Stimulated activated CD8-positive, alpha-beta memory T cell treated with anti-CD3 and anti-CD28 coated beads, Interleukin-2, amount 100 ng/mL, for 1 hour (primary cell): ENCODE data around the gene NTRK3.

Experiments used
- DNase-seq, 2 donors: peaks; one replicate each; pipeline ENCODE4 v3.0.0-alpha.2; 2020; ENCODE audit warnings: low read depth in 2 of 2

The NTRK3 gene

GRCh38 chr15:88256279-88257230, at the start of gene NTRK3:
NTRK3 (minus strand) TSS chr15:88256739; CDS start chr15:88256153, 586 bp downstream.
- DNase-seq: no peak

DNA sequence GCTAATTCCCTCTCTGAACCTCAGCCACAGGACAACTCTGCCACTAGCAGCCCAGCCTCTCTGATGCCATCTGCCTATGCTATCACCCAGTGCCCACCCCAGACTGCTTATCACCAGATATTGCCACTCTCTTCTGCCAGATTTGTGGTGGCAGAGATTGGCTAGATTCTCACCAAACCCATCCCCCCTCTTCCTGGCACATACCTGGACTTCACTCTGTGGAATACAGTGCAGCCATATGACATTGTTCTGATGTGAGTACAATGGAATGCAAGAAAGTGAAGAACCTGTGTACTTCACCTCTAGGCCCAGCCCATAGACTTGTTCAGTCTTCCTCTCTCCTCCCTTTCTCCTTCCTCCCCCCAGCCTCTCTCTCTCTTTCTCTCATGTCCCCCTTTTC, 46.9 kb upstream of the NTRK3 start:
- no peak for DNase-seq

- no peak for DNase-seq
These were observed 45.8 kb upstream of the NTRK3 start for GRCh38 chr15:88302373-88302772.

- no peak for DNase-seq
These were observed 44.8 kb upstream of the NTRK3 start for GRCh38 chr15:88301311-88301710.

- no peak for DNase-seq
These were observed 44.3 kb upstream of the NTRK3 start for GRCh38 chr15:88300861-88301260.

GRCh38 chr15:88300089-88300488, 43.5 kb upstream of the NTRK3 start:
- DNase-seq: no peak

GRCh38 chr15:88299497-88299896, 43.0 kb upstream of the NTRK3 start:
- no peak for DNase-seq

- DNase-seq: no peak
These were observed 32.1 kb upstream of the NTRK3 start for GRCh38 chr15:88288661-88289060.

- DNase-seq: no peak
These were observed 31.7 kb upstream of the NTRK3 start for GRCh38 chr15:88288206-88288605.

DNA sequence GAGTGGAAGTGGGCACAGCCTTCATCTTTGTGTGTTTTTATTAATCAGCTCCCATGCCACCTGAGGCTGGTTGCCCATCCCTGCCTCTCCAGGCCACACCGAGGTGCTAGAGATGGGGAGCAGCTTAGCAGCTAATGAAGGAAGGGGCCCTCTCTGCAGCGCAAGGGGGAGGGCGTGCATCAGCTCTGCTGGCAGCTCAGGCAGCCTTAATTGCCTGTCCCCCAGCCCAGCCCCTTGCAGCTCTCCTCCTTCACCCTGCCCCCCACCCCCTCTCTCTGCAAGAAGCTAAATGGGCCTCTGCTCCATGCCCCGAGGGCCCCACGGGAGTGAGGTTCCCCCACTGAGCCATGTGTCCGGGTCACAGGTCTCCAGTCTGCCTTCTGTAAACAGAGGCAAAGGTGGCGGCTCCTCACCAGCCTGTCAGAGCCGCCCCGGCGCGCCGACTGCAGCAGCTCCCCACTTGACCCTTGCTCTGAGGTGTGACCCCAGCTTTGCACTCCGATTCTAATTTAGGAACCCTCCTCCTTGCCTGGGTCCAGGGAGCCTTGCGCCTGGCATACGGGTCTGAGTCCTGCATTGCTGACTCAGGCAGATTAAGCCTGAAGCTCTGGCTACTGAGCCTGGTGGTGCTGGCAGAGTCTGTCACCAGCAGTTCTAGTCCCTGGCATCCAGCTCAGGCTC, 27.9 kb upstream of the NTRK3 start:
- DNase-seq: no peak

DNA sequence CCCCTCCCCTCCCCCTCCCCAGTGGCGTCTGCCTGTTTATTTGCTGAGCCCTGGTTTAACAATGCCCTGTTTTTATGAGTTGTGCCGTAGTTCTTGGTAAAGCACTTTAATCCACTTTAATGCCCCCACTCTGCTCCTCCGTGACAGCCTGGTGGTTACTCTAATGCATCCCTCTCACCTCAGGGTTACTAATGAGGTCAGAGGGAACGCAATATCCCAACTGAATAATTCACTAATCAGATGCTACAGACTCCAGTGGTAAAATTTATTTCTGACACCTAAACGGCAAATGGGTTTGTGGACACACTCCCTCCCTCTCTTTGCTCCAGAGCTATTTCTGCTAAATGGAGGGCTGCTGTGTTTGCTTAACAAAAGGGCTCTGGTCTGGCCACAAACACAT, 26.1 kb upstream of the NTRK3 start:
- DNase-seq: no peak

GRCh38 chr15:88276821-88277410, 20.4 kb upstream of the NTRK3 start:
- no peak for DNase-seq

- no peak for DNase-seq
These were observed 19.3 kb upstream of the NTRK3 start for GRCh38 chr15:88275804-88276203.

DNA sequence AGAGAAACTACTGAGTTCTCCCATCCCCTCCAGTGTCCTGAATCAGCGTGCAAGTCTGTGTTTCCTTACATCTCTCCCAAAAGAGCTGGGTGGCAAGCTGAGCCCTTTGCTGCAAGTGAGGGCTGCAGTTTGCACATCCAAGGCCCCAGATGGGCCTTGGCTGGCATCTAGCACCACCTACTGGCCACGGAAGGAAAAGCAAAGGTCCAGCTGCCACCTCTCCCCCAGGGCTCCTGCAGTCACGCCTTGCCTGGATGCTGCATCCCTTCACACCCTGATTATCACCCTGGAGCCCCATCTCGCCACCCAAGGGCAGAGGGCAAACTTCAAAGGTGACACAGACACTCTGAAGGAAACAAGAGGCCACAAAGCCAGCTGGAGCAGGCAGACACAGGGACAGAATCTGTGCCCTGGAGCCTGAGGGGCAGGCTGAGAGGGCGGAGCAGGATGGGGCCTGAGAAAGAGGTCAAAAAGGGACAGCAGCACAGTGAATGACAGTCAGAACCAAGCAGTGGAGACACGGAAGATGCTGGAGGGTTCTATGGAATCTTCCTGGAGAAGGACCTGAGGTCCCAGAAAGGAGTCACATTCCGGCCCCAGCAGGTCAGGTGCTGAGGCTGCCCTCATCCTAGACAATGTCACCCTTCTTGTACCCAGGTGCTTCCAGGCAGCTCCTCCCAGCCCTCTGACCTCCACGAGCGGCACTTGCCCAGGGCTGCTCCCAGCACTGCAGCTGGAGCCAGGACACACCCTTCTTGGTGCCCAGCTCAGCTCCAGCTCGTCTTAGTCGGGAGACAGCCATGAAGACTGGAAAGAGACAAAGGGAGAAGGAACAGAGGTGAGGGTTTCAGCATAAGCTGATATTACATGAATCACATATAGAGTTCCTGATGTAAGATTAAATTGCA, 18.3 kb upstream of the NTRK3 start:
- peak in 1 of 2 donors; percentile 10 for DNase-seq

DNA sequence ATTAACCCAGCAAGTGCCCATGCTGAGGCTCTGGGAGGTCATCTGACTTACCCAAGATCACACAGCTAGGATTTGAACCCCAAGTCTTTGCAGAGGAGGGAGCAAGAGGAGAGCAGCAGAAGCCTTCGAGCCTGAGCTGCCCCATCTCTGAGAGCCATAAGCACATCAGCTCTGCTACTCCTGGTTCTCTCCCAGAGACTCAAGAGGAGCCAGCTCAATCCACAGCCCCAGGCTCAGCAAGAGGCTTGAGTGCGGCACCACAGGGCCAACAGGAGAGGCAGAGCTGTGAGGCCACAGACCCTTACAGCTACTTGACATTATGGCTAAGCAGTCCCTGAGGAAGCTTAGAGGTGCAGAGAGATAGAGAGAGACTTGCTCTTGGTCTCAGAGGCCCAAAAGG, 15.9 kb upstream of the NTRK3 start:
- DNase-seq: no peak

DNA sequence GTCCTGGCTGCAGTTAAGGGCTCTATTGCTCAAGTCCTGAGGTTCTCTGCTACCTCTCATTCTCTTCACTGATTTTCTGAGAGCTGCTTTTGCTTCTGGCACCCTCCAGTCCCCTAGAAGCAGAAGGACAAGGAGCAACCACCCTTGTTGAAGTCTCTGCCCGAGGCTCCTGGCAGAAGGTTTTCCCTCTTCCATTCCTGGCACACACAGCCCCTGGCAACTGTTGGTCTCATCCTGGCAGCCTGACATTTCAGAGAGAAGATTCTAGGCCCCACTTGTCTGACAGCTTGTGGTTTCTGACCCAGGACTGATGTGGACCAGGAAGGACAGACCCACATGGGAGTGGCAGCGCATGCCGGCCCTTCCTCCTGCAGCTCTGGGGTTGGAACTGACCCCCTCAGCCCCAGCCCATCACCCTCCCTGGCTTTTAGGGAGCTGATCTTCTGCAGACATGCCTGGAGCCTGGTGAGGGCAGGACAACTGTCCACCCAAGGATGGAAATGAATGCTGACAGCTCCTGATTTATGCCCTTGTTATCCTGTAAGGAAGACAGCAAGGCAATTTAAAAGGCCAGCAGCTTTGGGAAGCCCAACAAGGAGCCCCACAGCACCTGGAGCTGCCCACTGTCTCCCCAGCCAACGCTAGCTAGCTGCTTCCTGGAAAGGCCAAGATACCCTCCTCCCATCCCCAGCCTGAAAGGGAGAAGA, 13.0 kb upstream of the NTRK3 start:
- no peak for DNase-seq

DNA sequence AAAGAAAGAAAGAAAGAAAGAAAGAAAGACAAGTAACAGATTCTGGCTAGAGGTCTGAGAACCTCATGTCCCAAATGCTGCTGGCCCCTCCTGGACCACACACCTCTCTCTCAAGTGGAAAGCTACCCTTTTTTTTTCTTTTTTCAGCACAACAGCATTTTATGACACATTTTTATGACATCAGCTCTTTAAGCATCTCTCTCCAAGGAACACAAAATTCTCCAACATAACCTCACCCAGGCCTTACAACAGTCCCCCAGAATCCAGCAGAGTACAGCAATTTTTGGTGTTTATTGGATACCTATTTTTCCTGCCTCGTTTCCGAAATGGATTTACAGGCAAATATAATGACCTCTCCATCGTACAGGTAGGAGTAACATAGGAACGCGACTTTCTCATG, 11.2 kb upstream of the NTRK3 start:
- DNase-seq: no peak

- no peak for DNase-seq
These were observed 9.6 kb upstream of the NTRK3 start for GRCh38 chr15:88266170-88266569.

DNA sequence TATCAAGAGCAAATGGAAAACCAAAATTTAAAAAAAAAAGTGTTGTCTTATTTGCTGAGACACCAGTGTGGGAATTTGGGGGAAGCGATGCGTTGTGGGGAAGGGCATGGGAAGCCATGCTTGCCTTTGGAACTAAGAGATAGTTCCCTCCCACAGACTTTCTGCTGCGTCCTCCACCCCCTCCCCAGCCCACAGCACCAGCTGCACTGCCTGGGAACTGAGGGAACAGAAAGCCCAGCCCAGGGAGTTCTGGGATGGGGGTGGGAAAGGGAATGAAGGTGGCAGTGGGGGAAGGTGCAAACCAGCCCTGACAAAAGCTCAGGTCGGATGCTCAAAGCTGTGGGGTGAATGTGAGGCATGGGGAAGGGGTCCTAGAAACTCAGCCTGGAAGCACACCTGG, 8.1 kb upstream of the NTRK3 start:
- DNase-seq: no peak

- no peak for DNase-seq
These were observed 5.5 kb upstream of the NTRK3 start for GRCh38 chr15:88262064-88262463.

GRCh38 chr15:88258093-88258641, 1.6 kb upstream of the NTRK3 start:
- no peak for DNase-seq
